Breast epithelium (tissue), 4 donors: ENCODE measurements around the gene SFMBT1. TPM values are rescaled to one million over a fixed set of nuclear protein-coding genes. Genes with fewer than 3 reads are reported as not detected.

ENCODE experiments used
- DNase-seq, 2 donors: peaks; one replicate each; pipeline ENCODE4 v3.0.0-alpha.2; 2019; ENCODE audit warnings: low spot score in 2 of 2
- H3K27ac ChIP-seq, 2 donors: fragments of 200-600 bp; sonication (generic) in 1 of 2; one replicate each; pipeline ENCODE4 v1.5.1; 2016 to 2019; ENCODE audit warnings: mild to moderate bottlenecking in 1 of 2
- H3K27me3 ChIP-seq, 2 donors: fragments of 200-600 bp; sonication (generic) in 1 of 2; one replicate each; pipeline versions ENCODE4 v1.5.1 to v1.6.0; 2017 to 2019; ENCODE audit warnings: control low read depth in 1 of 2, mild to moderate bottlenecking in 1 of 2
- H3K36me3 ChIP-seq: fragments of 200-600 bp; one replicate; pipeline ENCODE4 v1.5.1; 2019
- H3K4me1 ChIP-seq, 2 donors: fragments of 200-600 bp; sonication (generic); one replicate each; pipeline ENCODE4 v1.5.1; 2016 to 2019; ENCODE audit warnings: control low read depth in 1 of 2
- H3K4me3 ChIP-seq, 3 donors: fragments of 200-600 bp; sonication (generic); 1 replicate in 2 of 3; 2 replicates in 1 of 3; pipeline ENCODE4 v1.5.1; 2016 to 2019; ENCODE audit warnings: mild to moderate bottlenecking in 3 of 3, moderate library complexity in 2 of 3
- H3K9me3 ChIP-seq, 2 donors: fragments of 200-600 bp; sonication (generic) in 1 of 2; one replicate each; pipeline ENCODE4 v1.5.1; 2016 to 2019; ENCODE audit warnings: control low read depth in 1 of 2
- POLR2A ChIP-seq: fragments of 450-650 bp; IDR thresholded peaks from one replicate; pipeline ENCODE4 v1.6.1; 2016; ENCODE audit warnings: antibody characterized with exemption, mild to moderate bottlenecking, moderate library complexity
- POLR2AphosphoS5 ChIP-seq, 3 donors: sonication (generic); formaldehyde crosslinking; IDR thresholded peaks; one replicate each; pipeline ENCODE4 v1.6.1; 2017; ENCODE audit warnings: antibody characterized with exemption in 3 of 3
- intact Hi-C: fragments of 100-400 bp; cut with DNase I; formaldehyde crosslinking; loops from one replicate; pipeline ENCODE4 v1.15.1; 2023; ENCODE audit warnings: low total_unique reads
- total RNA-seq, 3 donors: library from RNA; depleted of rRNA; stranded (reverse); fragments of >200 nt; gene quantifications; one replicate each; pipeline ENCODE4 v1.1.0, GENCODE V29; 2016
- TF ChIP-seq, protein P1 (sequence below), 3 donors: fragments of 450-650 bp; IDR thresholded peaks; one replicate each; pipeline ENCODE4 v1.5.1; 2016 to 2017; ENCODE audit warnings: antibody characterized with exemption in 3 of 3, mild to moderate bottlenecking in 3 of 3, moderate library complexity in 3 of 3

SFMBT1 gene
- total RNA-seq, 3 donors from 2014 or later: 17.9 to 35.1 (median 30.2) TPM

- TF ChIP-seq POLR2AphosphoS5 (IDR thresholded peaks at IDR 0.05) (no peak), POLR2A (no peak)
- TF ChIP-seq, protein P1, sequence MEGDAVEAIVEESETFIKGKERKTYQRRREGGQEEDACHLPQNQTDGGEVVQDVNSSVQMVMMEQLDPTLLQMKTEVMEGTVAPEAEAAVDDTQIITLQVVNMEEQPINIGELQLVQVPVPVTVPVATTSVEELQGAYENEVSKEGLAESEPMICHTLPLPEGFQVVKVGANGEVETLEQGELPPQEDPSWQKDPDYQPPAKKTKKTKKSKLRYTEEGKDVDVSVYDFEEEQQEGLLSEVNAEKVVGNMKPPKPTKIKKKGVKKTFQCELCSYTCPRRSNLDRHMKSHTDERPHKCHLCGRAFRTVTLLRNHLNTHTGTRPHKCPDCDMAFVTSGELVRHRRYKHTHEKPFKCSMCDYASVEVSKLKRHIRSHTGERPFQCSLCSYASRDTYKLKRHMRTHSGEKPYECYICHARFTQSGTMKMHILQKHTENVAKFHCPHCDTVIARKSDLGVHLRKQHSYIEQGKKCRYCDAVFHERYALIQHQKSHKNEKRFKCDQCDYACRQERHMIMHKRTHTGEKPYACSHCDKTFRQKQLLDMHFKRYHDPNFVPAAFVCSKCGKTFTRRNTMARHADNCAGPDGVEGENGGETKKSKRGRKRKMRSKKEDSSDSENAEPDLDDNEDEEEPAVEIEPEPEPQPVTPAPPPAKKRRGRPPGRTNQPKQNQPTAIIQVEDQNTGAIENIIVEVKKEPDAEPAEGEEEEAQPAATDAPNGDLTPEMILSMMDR (IDR thresholded peaks at IDR 0.05): no peak
- H3K36me3 ChIP-seq: no peaks in the 10 kb centered on the region
- DNase-seq: no peak
Measured at GRCh38 chr3:52865994-52866393, 179.9 kb downstream of the SFMBT1 start.

DNA sequence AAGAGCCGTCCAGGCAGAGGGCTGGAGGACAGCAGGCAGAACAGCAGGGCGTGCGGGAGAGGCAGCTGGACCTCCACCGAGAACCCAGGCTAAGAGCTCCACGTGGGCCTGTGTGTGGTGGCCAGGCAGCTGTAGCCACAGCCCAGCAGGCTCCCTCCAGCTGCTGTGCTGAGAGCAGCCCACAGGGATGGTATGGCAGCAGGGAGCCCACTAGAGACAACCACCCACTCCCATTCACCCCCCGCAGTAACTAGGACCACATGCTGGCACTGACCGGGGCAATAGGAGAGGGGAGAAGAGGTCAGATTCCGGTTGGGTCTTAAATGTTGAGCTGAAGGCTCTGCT, 185.5 kb downstream of the SFMBT1 start:
- no peaks in the 10 kb centered on the region for H3K4me1 ChIP-seq
- intact Hi-C loops: no loop called here
- no peaks in the 10 kb centered on the region for H3K9me3 ChIP-seq
- no peak overlapping the region for H3K27ac ChIP-seq
- TF ChIP-seq POLR2A (no peak), POLR2AphosphoS5 (IDR thresholded peaks at IDR 0.05) (no peak)
- TF ChIP-seq, protein P1 (IDR thresholded peaks at IDR 0.05): no peak
- no peak overlapping the region for H3K4me3 ChIP-seq
- no peaks in the 10 kb centered on the region for H3K27me3 ChIP-seq
- DNase-seq: no peak
- H3K36me3 ChIP-seq: no peaks in the 10 kb centered on the region

More at GRCh38 chr3:52865994-52866393, 179.9 kb downstream of the SFMBT1 start:
- Histone ChIP-seq H3K4me3 (no peak overlapping the region), H3K27me3 (no peaks in the 10 kb centered on the region), H3K27ac (no peak overlapping the region), H3K4me1 (no peaks in the 10 kb centered on the region), H3K9me3 (no peaks in the 10 kb centered on the region)
- intact Hi-C loops: no loop called here

DNA sequence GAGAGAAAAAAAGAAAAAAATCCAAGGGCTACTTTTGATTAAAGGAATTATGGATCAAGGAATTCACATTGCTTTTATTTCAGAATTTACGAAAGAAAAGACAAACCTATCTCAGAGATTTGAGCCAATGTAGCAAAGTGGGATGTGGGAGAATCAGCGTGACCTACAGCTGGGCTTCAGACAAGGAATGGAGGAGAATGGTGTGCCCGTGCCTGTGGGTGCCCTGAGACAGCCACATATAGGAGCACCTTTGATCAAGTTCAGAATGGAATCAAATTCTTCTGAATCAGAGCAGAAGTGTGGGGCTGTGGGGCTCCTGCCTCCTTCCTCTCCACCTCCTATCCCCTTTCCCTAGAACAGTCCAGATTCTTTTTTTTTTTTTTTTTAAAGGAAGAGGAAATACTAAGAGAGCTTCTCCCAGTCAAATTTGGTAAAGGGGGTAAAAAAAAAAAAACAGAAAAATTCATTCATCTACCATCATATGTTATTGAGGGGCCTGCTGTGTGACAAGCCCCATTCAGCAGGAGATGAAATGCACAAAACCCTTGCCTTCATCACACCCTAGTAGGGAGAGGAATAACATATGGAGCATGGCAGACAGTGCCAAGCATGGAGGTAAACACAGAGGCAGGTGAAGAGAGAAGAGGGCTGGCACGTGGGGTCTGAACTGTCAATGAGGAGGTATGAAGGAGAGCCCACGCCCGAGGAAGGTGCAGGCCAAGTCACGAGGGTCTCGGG, 186.0 kb downstream of the SFMBT1 start:
- DNase-seq: no peak
- TF ChIP-seq POLR2AphosphoS5 (IDR thresholded peaks at IDR 0.05): no peak
- TF ChIP-seq POLR2A: no peak
- TF ChIP-seq, protein P1 (IDR thresholded peaks at IDR 0.05): no peak
- no peaks in the 10 kb centered on the region for H3K27me3 ChIP-seq
- no peaks in the 10 kb centered on the region for H3K9me3 ChIP-seq
- no peaks in the 10 kb centered on the region for H3K4me1 ChIP-seq
- no peak overlapping the region for H3K27ac ChIP-seq
- intact Hi-C loops: no loop called here
- H3K4me3 ChIP-seq: no peak overlapping the region
- H3K36me3 ChIP-seq: no peaks in the 10 kb centered on the region

DNA sequence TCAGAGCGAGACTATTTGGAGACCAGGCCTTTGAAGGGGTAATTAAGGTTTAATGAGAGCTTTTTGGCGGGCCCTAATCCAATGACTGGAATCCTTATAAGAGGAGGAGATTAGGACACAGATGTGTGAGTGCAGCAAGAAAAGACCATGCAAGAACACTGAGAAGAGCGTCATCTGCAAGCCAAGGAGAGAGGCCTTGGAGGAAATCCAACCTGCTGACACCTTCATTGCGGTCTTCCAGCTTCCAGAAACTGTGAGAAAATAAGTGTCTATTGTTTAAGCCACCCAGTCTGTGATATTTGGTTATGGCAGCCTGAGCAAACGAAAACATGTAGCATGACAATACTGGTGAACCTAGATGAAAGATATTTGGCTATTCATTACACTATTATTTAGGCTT, 188.0 kb downstream of the SFMBT1 start:
- Histone ChIP-seq H3K4me1 (no peaks in the 10 kb centered on the region), H3K27ac (no peak overlapping the region), H3K36me3 (no peaks in the 10 kb centered on the region), H3K4me3 (no peak overlapping the region), H3K27me3 (no peaks in the 10 kb centered on the region), H3K9me3 (no peaks in the 10 kb centered on the region)
- DNase-seq: no peak
- intact Hi-C loops: no loop called here
- TF ChIP-seq POLR2A (no peak), POLR2AphosphoS5 (IDR thresholded peaks at IDR 0.05) (no peak)
- TF ChIP-seq, protein P1 (IDR thresholded peaks at IDR 0.05): no peak

DNA sequence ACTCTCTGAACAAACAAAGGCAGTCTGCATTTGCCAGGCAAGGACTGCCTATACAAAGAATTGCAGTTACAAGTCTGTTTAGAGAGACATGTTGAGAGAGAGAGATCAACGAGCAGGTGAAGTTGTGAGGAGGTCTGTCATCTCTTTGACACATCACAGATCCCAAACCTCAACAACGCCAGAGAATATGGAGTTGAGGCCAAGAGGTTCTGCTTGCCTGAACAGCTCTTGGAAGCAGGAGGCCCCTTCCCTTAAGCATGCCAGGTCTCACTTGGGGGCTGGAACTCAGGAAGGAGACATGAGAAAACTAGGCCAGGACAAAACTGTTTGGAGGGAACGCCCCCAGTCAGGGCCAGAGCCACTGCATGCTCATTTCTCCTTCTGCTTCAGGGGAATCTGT, 188.7 kb downstream of the SFMBT1 start:
- Histone ChIP-seq H3K27ac (no peak overlapping the region), H3K9me3 (no peaks in the 10 kb centered on the region), H3K4me3 (no peak overlapping the region), H3K36me3 (no peaks in the 10 kb centered on the region), H3K27me3 (no peaks in the 10 kb centered on the region), H3K4me1 (no peaks in the 10 kb centered on the region)
- intact Hi-C loops: no loop called here
- TF ChIP-seq POLR2A: no peak
- TF ChIP-seq, protein P1 (IDR thresholded peaks at IDR 0.05): no peak
- TF ChIP-seq POLR2AphosphoS5 (IDR thresholded peaks at IDR 0.05): no peak
- no peak for DNase-seq
